Stimulated activated CD4-positive, alpha-beta T cell treated with anti-CD3 and anti-CD28 coated beads, TNF-alpha, amount 100 ng/mL, for 48 hours (primary cell): ENCODE measurements around the gene MRPS24.
"Not testable (repeated sequence)": the region's sequence is repeated elsewhere in the genome, so short reads cannot be mapped to it uniquely, and the experiment has no call there.

Experiments used
- DNase-seq, 3 donors: peaks; one replicate each; pipeline ENCODE4 v3.0.0-alpha.2; 2020; ENCODE audit warnings: low read depth in 3 of 3

The MRPS24 gene

DNA sequence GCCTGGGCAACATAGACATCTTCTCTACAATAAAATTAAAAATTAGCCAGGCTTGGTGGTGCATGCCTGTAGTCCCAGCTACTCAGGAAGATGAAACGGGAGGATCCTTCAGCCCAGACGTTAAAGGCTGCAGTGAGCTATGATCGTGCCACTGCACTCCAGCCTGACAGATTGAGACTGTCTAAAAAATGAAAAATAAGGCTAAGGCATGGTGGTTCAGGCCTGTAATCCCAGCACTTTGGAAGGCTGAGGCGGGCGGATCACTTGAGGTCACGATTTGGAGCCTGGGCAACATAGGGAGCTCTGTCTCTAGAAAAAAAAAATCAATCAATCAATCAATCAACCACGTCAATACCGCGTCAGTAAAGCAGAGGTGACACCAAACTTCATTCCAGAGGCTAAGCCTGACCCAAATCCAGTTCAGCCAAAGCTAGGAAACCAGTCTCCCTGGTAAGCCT lies 31.1 kb downstream of the MRPS24 start:
- no peak for DNase-seq

- peak in 2 of 3 donors; percentile 16 to 21 for DNase-seq
Measured at GRCh38 chr7:43834463-43835251, 34.7 kb downstream of the MRPS24 start.

DNA sequence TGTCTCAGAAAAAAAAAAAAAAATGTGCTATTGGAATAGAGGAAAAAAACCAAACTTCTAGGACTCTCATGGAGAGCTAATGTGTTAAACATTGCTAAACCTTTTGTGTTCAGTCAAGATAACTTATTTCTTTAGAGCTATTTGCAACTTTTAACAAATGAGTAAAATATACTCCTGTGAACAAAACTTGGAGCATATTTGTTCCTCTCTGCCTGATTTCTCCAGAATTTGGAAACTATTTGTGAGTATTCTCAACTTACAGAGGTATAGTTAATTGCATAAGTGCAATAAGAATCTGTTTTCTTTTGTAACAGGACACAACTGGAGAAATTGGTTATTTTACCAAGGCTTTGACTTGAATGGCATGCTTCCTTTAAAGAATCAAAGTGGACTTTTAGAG lies 38.4 kb downstream of the MRPS24 start:
- not testable (repeated sequence) for DNase-seq

DNA sequence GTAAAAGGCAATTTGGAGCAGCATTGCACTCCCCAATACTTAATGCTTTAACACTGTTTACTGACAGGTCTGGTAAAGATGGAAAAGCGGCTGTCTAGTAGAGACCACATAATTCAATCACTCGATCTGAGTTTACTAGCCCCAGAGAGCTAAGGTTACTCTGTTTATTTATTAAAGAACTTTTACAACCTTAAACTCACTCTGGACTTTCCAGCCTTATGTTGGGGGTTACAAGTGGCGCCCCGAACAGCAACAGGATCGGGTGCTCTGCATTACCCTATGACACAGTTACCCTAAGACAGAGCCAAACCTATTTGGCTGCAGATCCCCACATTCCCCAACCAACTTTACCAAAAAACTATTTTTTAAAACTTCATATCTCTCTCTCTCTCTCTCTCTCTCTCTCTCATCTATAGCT lies 43.9 kb downstream of the MRPS24 start:
- no peak for DNase-seq

GRCh38 chr7:43824963-43825362 lies 44.4 kb downstream of the MRPS24 start:
- no peak for DNase-seq

DNA sequence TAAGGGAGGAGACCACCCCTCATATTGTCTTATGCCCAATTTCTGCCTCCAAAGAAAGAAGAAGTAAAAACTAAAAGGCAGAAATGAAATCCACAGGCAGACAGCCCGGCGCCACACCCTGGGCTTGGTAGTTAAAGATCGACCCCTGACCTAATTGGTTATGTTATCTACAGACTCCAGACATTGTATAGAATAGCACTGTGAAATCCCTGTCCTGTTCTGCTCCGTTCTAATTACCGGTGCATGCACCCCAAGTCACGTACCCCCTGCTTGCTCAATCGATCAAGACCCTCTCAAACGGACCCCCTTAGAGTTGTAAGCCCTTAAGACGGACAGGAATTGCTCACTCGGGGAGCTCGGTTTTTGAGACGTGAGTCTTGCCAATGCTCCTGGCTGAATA lies 44.8 kb downstream of the MRPS24 start:
- not testable (repeated sequence) for DNase-seq

GRCh38 chr7:43823941-43824340 lies 45.4 kb downstream of the MRPS24 start:
- DNase-seq: no peak

- not testable (repeated sequence) for DNase-seq
Measured at GRCh38 chr7:43823425-43823824, 45.9 kb downstream of the MRPS24 start.
